Kidney (tissue), 14 donors: ENCODE data around the gene HPSE2. TPM values are rescaled to one million over a fixed set of nuclear protein-coding genes. Genes with fewer than 3 reads are reported as not detected.

ENCODE experiments used
- DNase-seq, 5 donors: peaks; one replicate each; pipeline ENCODE4 v3.0.0-alpha.2; 2013 to 2020
- FAIRE-seq: peaks from 2 replicates; lab custom pipeline; 2012; peaks lifted over from hg19 to GRCh38; lab: Jason Lieb, UNC
- H3K27ac ChIP-seq, 2 donors: one replicate each; pipeline ENCODE4 v1.7.0; 2013; ENCODE audit warnings: low read depth in 2 of 2, low read length in 2 of 2, inconsistent platforms in 1 of 2
- H3K27me3 ChIP-seq: one replicate; pipeline ENCODE4 v1.7.1; 2013; ENCODE audit warnings: low read length, inconsistent platforms; ENCODE audit not compliant: control insufficient read depth, insufficient read depth
- H3K36me3 ChIP-seq, 3 donors: one replicate each; pipeline versions ENCODE4 v1.7.0 to v1.7.1; 2013; ENCODE audit warnings: low read length in 3 of 3, control low read depth in 1 of 3, inconsistent platforms in 1 of 3; ENCODE audit not compliant: insufficient read depth in 3 of 3, control insufficient read depth in 2 of 3
- H3K4me1 ChIP-seq, 3 donors: one replicate each; pipeline versions ENCODE4 v1.7.0 to v1.7.1; 2013; ENCODE audit warnings: low read length in 3 of 3, inconsistent platforms in 1 of 3, low read depth in 1 of 3; ENCODE audit not compliant: control insufficient read depth in 2 of 3, insufficient read depth in 2 of 3
- H3K4me3 ChIP-seq, 3 donors: one replicate each; pipeline versions ENCODE4 v1.7.0 to v1.8.1; 2013; ENCODE audit warnings: low read length in 3 of 3, control low read depth in 1 of 3, inconsistent platforms in 1 of 3
- H3K9ac ChIP-seq, 3 donors: one replicate each; pipeline versions ENCODE4 v1.7.0 to v1.7.1; 2013; ENCODE audit warnings: low read length in 3 of 3, control low read depth in 1 of 3, inconsistent platforms in 1 of 3
- H3K9me3 ChIP-seq, 3 donors: one replicate each; pipeline versions ENCODE4 v1.7.0 to v1.7.1; 2013; ENCODE audit warnings: low read length in 3 of 3, control low read depth in 1 of 3, inconsistent platforms in 1 of 3; ENCODE audit not compliant: control insufficient read depth in 2 of 3, insufficient read depth in 1 of 3
- CTCF ChIP-seq: IDR thresholded peaks from 3 replicates; pipeline ENCODE4 v1.5.1; 2012; ENCODE audit warnings: mild to moderate bottlenecking, moderate library complexity, borderline replicate concordance; ENCODE audit not compliant: insufficient read depth; ENCODE audit errors: extremely low read depth
- intact Hi-C: fragments of 100-400 bp; cut with DNase I; formaldehyde crosslinking; loops from one replicate; pipeline ENCODE4 v1.11.1; 2022
- polyA plus RNA-seq: library from polyadenylated mRNA; stranded (reverse); fragments of 350-450 nt; fragmentation: Illumina TruSeq; extraction: RNeasy Lipid Tissue Mini Kit (QIAGEN cat#74804); gene quantifications from one replicate; pipeline ENCODE4 v1.2.3, GENCODE V29; 2014; ENCODE audit warnings: low read depth, low replicate concordance; ENCODE audit not compliant: insufficient read depth
- total RNA-seq: library from RNA; stranded (reverse); fragmentation: NEBNext Ultra II Directional; extraction: Animal tissue kit (Norgen Biotek cat#: 25700); gene quantifications from one replicate; pipeline ENCODE4 v1.2.1, GENCODE V29; 2021
- donor health status: control.
- donor health status: control.
- donor health status: control.
- donor health status: control.
- donor health status: control.
- donor health status: DM: yes; HTN: yes; CAD: no.
- donor health status: Normal renal cell carcinoma (clear cell type).

HPSE2 gene
- total and polyA plus RNA-seq, 2 donors from 2014 or later = 1.4 to 3.0 TPM

DNA sequence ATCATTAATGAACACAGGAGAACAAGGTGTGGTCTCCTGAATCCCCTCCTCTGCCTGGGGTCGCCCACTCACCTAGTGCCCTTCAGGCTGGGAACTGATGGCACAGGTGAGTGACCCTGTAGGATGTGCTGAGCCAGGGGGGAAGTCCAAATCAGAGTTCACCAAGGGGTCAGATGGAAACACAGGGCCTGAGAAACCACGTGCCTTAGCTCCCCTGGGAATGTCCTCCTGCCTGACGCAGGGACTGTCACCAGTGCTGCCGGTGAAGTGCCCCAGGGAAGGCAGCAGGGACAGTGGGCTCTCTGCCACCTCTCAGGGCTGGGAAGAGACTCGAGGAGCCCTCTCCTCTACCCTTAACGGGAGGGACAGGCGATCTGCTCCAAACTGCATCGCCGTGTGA, 814.9 kb downstream of the HPSE2 start:
- Histone ChIP-seq H3K36me3 (peaks cover 0 to 9% (median 3%) of the 10 kb centered on the region in 3 donors), H3K4me3 (no peak overlapping the region), H3K9me3 (no peaks in the 10 kb centered on the region), H3K27ac (no peak overlapping the region), H3K4me1 (peaks cover 0 to 4% (median under 1%) of the 10 kb centered on the region in 3 donors), H3K27me3 (no peaks in the 10 kb centered on the region), H3K9ac (no peak overlapping the region)
- intact Hi-C loops = no loop called here
- TF ChIP-seq CTCF = no peak
- FAIRE-seq (no peak), DNase-seq (no peak)

GRCh38 chr10:98419469-98420261, 816.0 kb downstream of the HPSE2 start:
- DNase-seq = peak in 1 of 5 donors; percentile 23
- no peak overlapping the region for H3K9ac ChIP-seq
- no peaks in the 10 kb centered on the region for H3K27me3 ChIP-seq
- H3K9me3 ChIP-seq = no peaks in the 10 kb centered on the region
- peaks cover 0 to 11% (median 9%) of the 10 kb centered on the region in 3 donors for H3K4me1 ChIP-seq
- no peak overlapping the region for H3K27ac ChIP-seq
- peaks cover 0 to 9% (median 3%) of the 10 kb centered on the region in 3 donors for H3K36me3 ChIP-seq
- FAIRE-seq = no peak
- intact Hi-C loops = no loop called here
- no peak overlapping the region for H3K4me3 ChIP-seq
- no peak for TF ChIP-seq CTCF

DNA sequence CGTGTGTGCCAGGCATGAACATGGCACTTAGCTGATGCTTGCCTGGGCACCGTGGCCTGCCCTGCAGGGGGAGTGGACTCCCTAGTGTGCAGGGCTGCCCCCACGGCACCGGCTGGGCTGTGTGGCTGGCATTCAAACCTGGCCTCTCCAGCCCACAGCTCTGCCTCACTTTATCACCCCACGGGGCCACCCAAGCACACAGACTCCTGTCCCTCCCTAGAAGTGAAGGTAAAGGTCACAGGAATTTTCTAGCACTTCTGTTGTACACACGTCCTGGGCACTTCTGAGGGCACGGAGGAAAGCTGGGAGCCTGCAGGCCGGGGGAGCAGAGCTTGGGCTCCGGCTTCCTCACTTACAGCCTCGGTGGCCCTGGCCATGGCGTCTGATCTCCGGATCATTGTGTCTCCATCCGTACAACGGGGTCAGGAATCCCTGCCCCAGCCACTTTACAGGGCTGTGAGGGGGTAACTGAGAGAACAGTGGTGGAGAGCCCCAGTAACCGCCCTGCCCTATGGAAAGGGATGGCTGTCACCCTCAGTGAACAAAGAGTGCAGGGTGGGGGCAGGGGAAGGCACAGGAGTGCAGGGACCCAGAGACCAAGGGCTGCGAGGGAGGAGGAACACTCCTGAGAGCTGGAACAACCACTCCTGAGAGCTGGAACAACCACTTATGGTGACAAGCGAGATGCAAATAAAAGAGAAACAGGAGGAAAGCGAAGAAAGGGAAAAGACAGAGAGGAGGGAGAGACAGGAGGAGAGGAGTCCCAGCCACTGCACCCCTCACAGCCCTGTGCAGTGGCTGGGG, 816.8 kb downstream of the HPSE2 start:
- no peak overlapping the region for H3K4me3 ChIP-seq
- H3K27ac ChIP-seq = no peak overlapping the region
- TF ChIP-seq CTCF = no peak
- H3K4me1 ChIP-seq = peaks cover 0 to 16% (median 11%) of the 10 kb centered on the region in 3 donors
- DNase-seq (peak in 1 of 5 donors; percentile 28), FAIRE-seq (no peak)
- no peaks in the 10 kb centered on the region for H3K9me3 ChIP-seq
- intact Hi-C loops = no loop called here
- H3K27me3 ChIP-seq = no peaks in the 10 kb centered on the region
- peaks cover 0 to 9% (median 3%) of the 10 kb centered on the region in 3 donors for H3K36me3 ChIP-seq
- no peak overlapping the region for H3K9ac ChIP-seq
